HG02884 (cell line): Measurements from ENCODE around the gene FBXO46.
"Not testable (repeated sequence)": the region's sequence is repeated elsewhere in the genome, so short reads cannot be mapped to it uniquely, and the experiment has no call there.

ENCODE experiments used
- ATAC-seq: cut with Tn5 transposase; IDR thresholded peaks from one replicate; pipeline ENCODE4 v1.9.1; 2021; ENCODE audit warnings: mild to moderate bottlenecking, moderate library complexity; ENCODE audit not compliant: unreplicated experiment

FBXO46 gene

GRCh38 chr19:45766296-45766868 is 35.7 kb upstream of the FBXO46 start:
- no peak for ATAC-seq

DNA sequence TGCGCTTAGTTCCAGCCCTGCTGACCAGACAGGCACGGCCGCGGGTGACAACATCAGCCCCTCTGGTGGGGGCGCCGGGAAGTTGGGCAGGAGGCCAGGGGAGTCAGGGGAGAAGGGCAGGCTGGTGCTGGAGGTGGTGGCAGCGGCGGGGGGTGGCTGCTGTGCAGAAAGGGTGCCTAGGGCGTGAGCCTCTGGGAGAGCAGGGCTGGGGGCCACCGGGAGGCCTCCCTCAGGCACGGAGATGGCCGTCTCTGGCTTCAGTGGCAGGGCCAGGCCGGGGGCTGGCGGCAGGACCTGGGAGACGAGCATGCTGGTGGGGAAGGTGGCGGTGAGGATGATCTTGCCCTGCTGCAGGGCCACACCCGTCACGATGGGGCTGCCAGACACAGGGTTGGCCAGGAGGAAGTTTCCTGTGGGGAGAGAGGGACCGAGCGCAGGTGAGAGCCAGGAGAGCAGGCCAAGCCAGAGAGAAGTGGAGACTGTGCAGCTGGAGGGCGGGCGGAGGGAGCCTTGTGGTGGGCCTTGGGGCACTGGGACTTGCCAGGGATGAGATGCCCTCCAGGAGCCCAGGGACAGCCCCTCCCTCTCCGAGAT is 35.1 kb upstream of the FBXO46 start:
- ATAC-seq = no peak

- ATAC-seq = no peak
Measured at GRCh38 chr19:45764945-45765701, 34.4 kb upstream of the FBXO46 start.

DNA sequence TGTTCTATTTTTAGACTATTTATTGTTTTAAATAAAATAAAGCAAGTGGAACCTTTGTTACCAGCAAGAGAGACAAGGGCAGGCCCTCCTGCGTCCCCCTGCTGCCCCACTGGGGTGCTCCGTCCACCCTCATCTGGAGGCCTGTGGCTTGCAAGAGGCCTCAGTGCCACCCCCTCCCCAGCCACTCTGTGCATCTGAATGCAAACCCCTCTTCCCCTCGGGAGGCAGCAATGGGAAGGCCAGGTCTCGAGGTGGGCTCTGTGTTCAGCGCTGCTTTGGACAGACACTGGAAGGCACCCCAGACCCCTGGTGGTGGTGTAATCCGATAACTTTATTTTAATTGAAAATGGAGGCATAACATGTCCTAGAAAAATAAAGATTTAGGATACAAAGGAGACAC is 33.8 kb upstream of the FBXO46 start:
- ATAC-seq = no peak

- ATAC-seq = no peak
Measured at GRCh38 chr19:45763691-45764294, 33.1 kb upstream of the FBXO46 start.

- ATAC-seq = no peak
Measured at GRCh38 chr19:45762870-45763631, 32.4 kb upstream of the FBXO46 start.

GRCh38 chr19:45761714-45762113 is 31.0 kb upstream of the FBXO46 start:
- ATAC-seq = no peak

GRCh38 chr19:45758921-45759320 is 28.2 kb upstream of the FBXO46 start:
- no peak for ATAC-seq

DNA sequence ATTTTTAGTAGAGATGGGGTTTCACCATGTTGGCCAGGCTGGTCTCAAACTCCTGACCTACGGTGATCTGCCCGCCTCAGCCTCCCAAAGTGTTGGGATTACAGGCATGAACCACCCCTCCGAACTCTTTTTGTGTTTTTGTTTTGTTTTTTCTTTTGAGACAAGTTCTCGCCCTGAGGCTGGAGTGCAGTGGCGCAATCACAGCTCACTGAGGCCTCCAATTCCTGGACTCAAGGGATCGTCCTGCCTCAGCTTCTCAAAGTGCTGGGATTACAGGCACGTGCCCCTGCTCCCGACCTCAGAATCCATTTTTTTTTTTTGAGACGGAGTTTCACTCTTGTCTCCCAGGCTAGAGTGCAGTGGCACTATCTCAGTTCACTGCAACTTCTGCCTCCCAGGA is 27.0 kb upstream of the FBXO46 start:
- ATAC-seq = no peak

- no peak for ATAC-seq
Measured at GRCh38 chr19:45754323-45754722, 23.6 kb upstream of the FBXO46 start.

- no peak for ATAC-seq
Measured at GRCh38 chr19:45753548-45753947, 22.9 kb upstream of the FBXO46 start.

DNA sequence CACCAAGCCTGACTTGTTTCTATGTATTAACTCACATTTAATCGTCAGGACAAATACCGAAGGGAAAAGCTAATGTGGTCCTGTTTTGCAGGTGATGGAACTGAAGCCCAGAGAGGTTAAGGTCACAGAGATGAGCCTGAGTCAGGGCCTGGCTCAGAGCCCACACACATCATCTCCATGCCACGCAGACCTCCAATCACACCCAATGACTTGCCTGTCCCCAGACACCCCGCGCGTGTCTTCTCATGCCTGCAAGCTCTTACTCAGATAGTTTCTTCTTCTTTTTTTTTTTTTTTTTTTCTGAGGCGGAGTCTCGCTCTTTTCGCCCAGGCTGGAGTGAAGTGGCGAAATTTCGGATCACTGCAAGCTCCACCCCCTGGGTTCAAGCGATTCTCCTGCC is 21.9 kb upstream of the FBXO46 start:
- ATAC-seq = no peak

- not testable (repeated sequence) for ATAC-seq
Measured at GRCh38 chr19:45751483-45751882, 20.8 kb upstream of the FBXO46 start.

DNA sequence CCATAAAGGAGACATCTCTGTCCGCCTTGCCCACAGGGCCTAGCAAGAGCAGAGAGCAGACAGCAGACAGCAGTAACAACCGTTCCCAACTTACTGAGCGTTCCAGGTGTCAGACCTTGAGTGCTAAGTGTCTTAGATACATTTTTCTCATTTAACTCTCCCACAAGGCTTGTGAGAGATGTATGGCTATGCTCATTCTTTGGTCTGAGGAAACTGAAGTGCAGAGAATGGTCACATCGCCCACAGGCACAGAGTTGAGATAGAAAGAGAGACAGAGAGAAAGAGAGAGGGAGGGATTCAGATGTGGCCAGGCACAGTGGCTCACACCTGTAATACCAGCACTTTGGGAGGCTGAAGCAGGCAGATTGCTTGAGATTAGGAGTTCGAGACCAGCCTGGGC is 16.8 kb upstream of the FBXO46 start:
- ATAC-seq = no peak

- no peak for ATAC-seq
Measured at GRCh38 chr19:45746866-45747265, 16.2 kb upstream of the FBXO46 start.

GRCh38 chr19:45745606-45746005 is 14.9 kb upstream of the FBXO46 start:
- no peak for ATAC-seq

DNA sequence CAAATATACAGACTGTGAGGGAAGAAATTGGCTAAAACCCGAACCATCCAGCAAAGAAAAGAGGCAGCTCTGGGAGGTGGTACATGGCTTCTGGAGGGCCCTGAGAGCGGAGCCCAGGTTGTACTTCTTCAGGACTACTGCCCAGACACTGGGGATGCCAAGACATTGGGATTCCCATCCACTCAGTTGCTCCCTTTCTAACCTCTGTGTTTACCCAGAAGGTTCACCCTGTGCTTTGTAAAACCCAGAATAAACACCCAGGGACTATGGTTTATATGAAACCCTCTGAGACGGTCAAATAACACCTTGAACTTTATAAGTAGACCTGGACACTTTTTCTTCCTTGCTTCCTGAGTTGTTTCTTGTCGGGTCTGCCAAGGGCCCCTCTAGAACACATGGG is 12.3 kb upstream of the FBXO46 start:
- ATAC-seq = no peak

- ATAC-seq = no peak
Measured at GRCh38 chr19:45739498-45740439, 9.1 kb upstream of the FBXO46 start.

- ATAC-seq = no peak
Measured at GRCh38 chr19:45733160-45733810, 2.6 kb upstream of the FBXO46 start, which contains the start of gene MEIOSIN. Gene MEIOSIN (plus strand): TSS chr19:45733439. CDS start chr19:45735377, 1,938 bp downstream.
